Measurements from ENCODE around the gene DCAF8. TPM values are rescaled to one million over a fixed set of nuclear protein-coding genes. Genes with fewer than 3 reads are reported as not detected.

The DCAF8 gene
- total and polyA plus RNA-seq, 2 donors (not counting 1 experiment from before 2014, with no cell fraction given), result 194 to 266 TPM

DNA sequence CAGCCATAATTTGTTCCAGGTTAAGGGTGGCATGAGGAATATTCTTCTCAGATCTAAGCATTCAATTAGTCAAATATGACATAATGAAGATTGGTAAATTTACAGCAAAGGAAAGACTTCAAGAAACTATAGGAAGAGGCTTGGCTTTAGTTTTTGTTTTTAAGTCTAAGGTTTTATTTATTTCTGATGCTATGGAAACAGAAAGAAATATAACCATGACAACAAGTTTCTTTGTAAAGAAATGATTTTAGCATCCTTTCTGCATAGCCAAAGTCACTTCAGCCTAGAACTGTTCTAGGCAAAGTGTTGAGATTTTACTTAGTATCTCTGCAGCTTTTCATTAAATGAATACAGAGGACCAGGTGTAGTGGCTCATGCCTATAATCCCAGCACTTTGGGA is 29.4 kb downstream of the DCAF8 start:
- H3K36me3 ChIP-seq (replicated peaks in 1 of 2; ENCODE audit: control extremely low read depth in 1 of 2, control insufficient read depth in 1 of 2, extremely low read depth in 1 of 2, insufficient read depth in 2 of 2, low read length in 1 of 2), result peaks cover 11 to 69% of the 10 kb centered on the region in 2 experiments
- TF ChIP-seq, protein P1, sequence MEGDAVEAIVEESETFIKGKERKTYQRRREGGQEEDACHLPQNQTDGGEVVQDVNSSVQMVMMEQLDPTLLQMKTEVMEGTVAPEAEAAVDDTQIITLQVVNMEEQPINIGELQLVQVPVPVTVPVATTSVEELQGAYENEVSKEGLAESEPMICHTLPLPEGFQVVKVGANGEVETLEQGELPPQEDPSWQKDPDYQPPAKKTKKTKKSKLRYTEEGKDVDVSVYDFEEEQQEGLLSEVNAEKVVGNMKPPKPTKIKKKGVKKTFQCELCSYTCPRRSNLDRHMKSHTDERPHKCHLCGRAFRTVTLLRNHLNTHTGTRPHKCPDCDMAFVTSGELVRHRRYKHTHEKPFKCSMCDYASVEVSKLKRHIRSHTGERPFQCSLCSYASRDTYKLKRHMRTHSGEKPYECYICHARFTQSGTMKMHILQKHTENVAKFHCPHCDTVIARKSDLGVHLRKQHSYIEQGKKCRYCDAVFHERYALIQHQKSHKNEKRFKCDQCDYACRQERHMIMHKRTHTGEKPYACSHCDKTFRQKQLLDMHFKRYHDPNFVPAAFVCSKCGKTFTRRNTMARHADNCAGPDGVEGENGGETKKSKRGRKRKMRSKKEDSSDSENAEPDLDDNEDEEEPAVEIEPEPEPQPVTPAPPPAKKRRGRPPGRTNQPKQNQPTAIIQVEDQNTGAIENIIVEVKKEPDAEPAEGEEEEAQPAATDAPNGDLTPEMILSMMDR (IDR thresholded peaks at IDR 0.05), result no peak
- no peak for TF ChIP-seq EZH2 (IDR thresholded peaks at IDR 0.05; ENCODE audit: borderline replicate concordance, insufficient read depth, low read depth, low read length, poor library complexity, severe bottlenecking)

DNA sequence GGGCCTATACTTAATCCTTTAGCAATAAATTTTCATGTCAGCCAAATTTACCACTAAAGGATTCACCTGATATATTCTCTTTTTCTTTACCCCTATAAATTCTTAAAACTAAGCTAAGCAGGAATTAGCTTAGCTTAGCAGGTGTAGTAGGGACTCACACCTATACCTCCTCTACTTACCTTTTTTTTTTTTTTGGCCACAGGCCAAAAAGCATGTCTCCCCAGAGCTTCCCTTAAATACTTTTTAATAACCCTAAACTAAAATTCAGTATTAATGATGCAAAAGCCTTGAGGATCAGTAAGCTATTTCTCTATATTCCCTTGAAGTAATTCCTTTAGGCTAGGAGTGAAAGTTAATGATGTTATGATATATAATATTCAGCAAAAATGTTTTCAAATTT is 33.9 kb downstream of the DCAF8 start:
- Histone ChIP-seq H3K9ac (ENCODE audit: low read length) (no peak overlapping the region), H4K20me1 (ENCODE audit: control insufficient read depth, insufficient read depth, low read length, poor library complexity, severe bottlenecking) (no peaks in the 10 kb centered on the region), H2AFZ (ENCODE audit: insufficient read depth, low read depth, low read length, poor library complexity, severe bottlenecking) (no peak overlapping the region), H3K27me3 (replicated peaks in 1 of 4; ENCODE audit: control extremely low read depth in 1 of 4, control insufficient read depth in 3 of 4, insufficient read depth in 4 of 4, low read length in 3 of 4) (no peaks in the 10 kb centered on the region), H3K4me2 (replicated peaks; ENCODE audit: low read depth, low read length, poor library complexity, severe bottlenecking) (no peak overlapping the region), H3K4me1 (ENCODE audit: control insufficient read depth in 2 of 2, insufficient read depth in 2 of 2, low read length in 2 of 2) (no peaks in the 10 kb centered on the region), H3K79me2 (ENCODE audit: control insufficient read depth, insufficient read depth, low read length) (no peaks in the 10 kb centered on the region), H3K4me3 (ENCODE audit: control extremely low read depth in 1 of 5, extremely low read depth in 1 of 5, insufficient read depth in 1 of 5, low read depth in 2 of 5, low read length in 4 of 5) (no peak overlapping the region), H3K27ac (ENCODE audit: low read length in 2 of 2) (no peak overlapping the region), H3K36me3 (replicated peaks in 1 of 2; ENCODE audit: control extremely low read depth in 1 of 2, control insufficient read depth in 1 of 2, extremely low read depth in 1 of 2, insufficient read depth in 2 of 2, low read length in 1 of 2) (peaks cover 20 to 87% of the 10 kb centered on the region in 2 experiments), H3K9me3 (ENCODE audit: control extremely low read depth in 1 of 3, control insufficient read depth in 2 of 3, insufficient read depth in 1 of 3, low read length in 2 of 3) (no peaks in the 10 kb centered on the region)
- ATAC-seq (ENCODE audit: low read depth) (no peak), DNase-seq (no peak)
- H3K9me3 Mint-ChIP-seq (ENCODE audit: insufficient read depth), result no peaks in the 10 kb centered on the region
- no peaks in the 10 kb centered on the region for H3K27me3 Mint-ChIP-seq
- no peak overlapping the region for H3K4me3 Mint-ChIP-seq
- no peak for TF ChIP-seq EZH2 (IDR thresholded peaks at IDR 0.05; ENCODE audit: borderline replicate concordance, insufficient read depth, low read depth, low read length, poor library complexity, severe bottlenecking)
- TF ChIP-seq, protein P1 (IDR thresholded peaks at IDR 0.05), result no peak
- intact Hi-C loops (cut with micrococcal nuclease), result no loop called here
- H3K4me1 Mint-ChIP-seq, result no peaks in the 10 kb centered on the region
- CTCF ChIA-PET, result interaction anchor here (1.2 to 3.8 kb wide), 3 partner anchors 23 to 63 kb away, joined by 3 to 14 read pairs (median 6); no protein-coding TSS in a partner anchor
- POLR2A ChIA-PET, result interaction anchor here (0.6 to 0.7 kb wide), 2 partner anchors 20 to 24 kb away, joined by 3 read pairs; no protein-coding TSS in a partner anchor
- H3K27ac Mint-ChIP-seq, result no peak overlapping the region

More for the DNA sequence above, 29.4 kb downstream of the DCAF8 start:
- H3K27ac ChIP-seq (ENCODE audit: low read length in 2 of 2), result no peak overlapping the region
- Mint-ChIP-seq H3K4me3 (no peak overlapping the region), H3K27me3 (no peaks in the 10 kb centered on the region), H3K27ac (no peak overlapping the region), H3K9me3 (ENCODE audit: insufficient read depth) (no peaks in the 10 kb centered on the region), H3K4me1 (peaks cover 11% of the 10 kb centered on the region)
- no peak overlapping the region for H3K4me2 ChIP-seq (replicated peaks; ENCODE audit: low read depth, low read length, poor library complexity, severe bottlenecking)
- no peak for DNase-seq
- H3K27me3 ChIP-seq (replicated peaks in 1 of 4; ENCODE audit: control extremely low read depth in 1 of 4, control insufficient read depth in 3 of 4, insufficient read depth in 4 of 4, low read length in 3 of 4), result no peaks in the 10 kb centered on the region
- no peak for ATAC-seq (ENCODE audit: low read depth)
- H3K9me3 ChIP-seq (ENCODE audit: control extremely low read depth in 1 of 3, control insufficient read depth in 2 of 3, insufficient read depth in 1 of 3, low read length in 2 of 3), result no peaks in the 10 kb centered on the region
- ChIA-PET CTCF (interaction anchor here (0.7 to 3.6 kb wide), 6 partner anchors 13 to 139 kb away, joined by 3 to 10 read pairs (median 6); partner anchors contain the start of gene CASQ1), POLR2A (no interaction called here)
- H3K4me3 ChIP-seq (ENCODE audit: control extremely low read depth in 1 of 5, extremely low read depth in 1 of 5, insufficient read depth in 1 of 5, low read depth in 2 of 5, low read length in 4 of 5), result no peak overlapping the region
- H3K79me2 ChIP-seq (ENCODE audit: control insufficient read depth, insufficient read depth, low read length), result no peaks in the 10 kb centered on the region
- no peak overlapping the region for H2AFZ ChIP-seq (ENCODE audit: insufficient read depth, low read depth, low read length, poor library complexity, severe bottlenecking)
- intact Hi-C loops (cut with micrococcal nuclease), result no loop called here
- H3K4me1 ChIP-seq (ENCODE audit: control insufficient read depth in 2 of 2, insufficient read depth in 2 of 2, low read length in 2 of 2), result peaks cover 8 to 10% of the 10 kb centered on the region in 2 donors
- no peak overlapping the region for H3K9ac ChIP-seq (ENCODE audit: low read length)
- no peaks in the 10 kb centered on the region for H4K20me1 ChIP-seq (ENCODE audit: control insufficient read depth, insufficient read depth, low read length, poor library complexity, severe bottlenecking)
